Endothelial cell of umbilical vein (primary cell): Measurements from ENCODE around the gene GSE1.

Source experiments
- EZH2 ChIP-seq: IDR thresholded peaks from 2 replicates; pipeline ENCODE4 v1.6.1; 2012; ENCODE audit warnings: borderline replicate concordance, low read depth, mild to moderate bottlenecking, moderate library complexity, low read length, inconsistent platforms; ENCODE audit not compliant: severe bottlenecking
- FOS ChIP-seq: IDR thresholded peaks from 2 replicates; pipeline ENCODE4 v1.6.1; 2011; ENCODE audit warnings: mild to moderate bottlenecking, low read length, moderate library complexity, borderline replicate concordance; ENCODE audit not compliant: insufficient read depth
- GATA2 ChIP-seq: IDR thresholded peaks from 2 replicates; pipeline ENCODE4 v1.7.0; 2011; ENCODE audit warnings: low read depth, mild to moderate bottlenecking, moderate library complexity, mixed read lengths, low read length; ENCODE audit not compliant: insufficient read length, insufficient read depth
- POLR2A ChIP-seq: IDR thresholded peaks from 2 replicates; pipeline ENCODE4 v1.6.1; 2012; ENCODE audit warnings: low read depth, mild to moderate bottlenecking, control low read depth, low read length
- POLR2AphosphoS5 ChIP-seq: IDR thresholded peaks from 2 replicates; pipeline ENCODE4 v1.6.1; 2012; ENCODE audit warnings: low read depth, mild to moderate bottlenecking, control low read depth, low read length, moderate library complexity; ENCODE audit not compliant: insufficient read depth
- TF ChIP-seq, protein P1 (sequence below), 2 donors: IDR thresholded peaks; 1 replicate in 1 of 2; 2 replicates in 1 of 2; pipeline ENCODE4 v1.5.1; 2011; ENCODE audit warnings: low read length in 2 of 2, mild to moderate bottlenecking in 2 of 2, moderate library complexity in 2 of 2, control low read depth in 1 of 2, inconsistent platforms in 1 of 2, low read depth in 1 of 2; ENCODE audit not compliant: insufficient read depth in 1 of 2; ENCODE audit errors: extremely low read depth in 1 of 2
- TF ChIP-seq, protein P2 (sequence below): IDR thresholded peaks from 2 replicates; pipeline ENCODE4 v1.6.1; 2011; ENCODE audit not compliant: insufficient read depth, insufficient read length

DNA sequence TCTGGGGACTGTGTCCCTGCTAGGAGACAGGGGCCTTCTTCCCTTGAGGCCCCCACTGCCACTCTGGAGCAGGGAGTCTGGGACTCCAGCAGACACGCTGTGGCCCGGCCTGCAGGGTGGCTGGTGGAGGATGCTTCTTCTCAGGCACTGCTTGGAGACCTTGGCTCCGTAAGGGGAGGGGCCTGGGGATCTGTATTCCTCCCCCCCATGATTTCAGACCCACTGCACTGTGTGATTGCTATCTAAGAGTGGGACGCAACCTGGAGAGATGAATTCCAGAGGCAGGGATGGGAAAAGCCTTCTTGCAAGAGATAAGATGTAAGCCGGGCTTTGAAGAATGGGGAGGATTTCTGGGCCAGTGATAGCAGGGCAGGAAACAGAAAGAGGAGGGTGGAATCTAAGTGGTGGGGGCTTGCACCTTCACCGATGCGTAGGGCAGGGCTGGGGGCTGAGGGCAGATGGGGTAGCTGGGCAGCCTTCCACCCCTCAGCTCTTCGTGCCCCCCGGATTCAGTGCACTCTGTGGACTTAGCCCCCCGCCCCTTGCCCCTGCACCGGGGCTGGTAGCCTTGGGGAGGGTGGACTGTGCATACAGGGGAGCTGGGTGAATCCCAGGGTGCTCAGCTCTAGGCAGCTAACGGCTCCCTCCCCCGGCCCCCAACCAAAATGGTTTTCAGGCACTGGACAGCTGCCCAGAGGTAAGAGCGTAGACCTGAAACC is 5.2 kb upstream of the GSE1 start:
- TF ChIP-seq, protein P1, sequence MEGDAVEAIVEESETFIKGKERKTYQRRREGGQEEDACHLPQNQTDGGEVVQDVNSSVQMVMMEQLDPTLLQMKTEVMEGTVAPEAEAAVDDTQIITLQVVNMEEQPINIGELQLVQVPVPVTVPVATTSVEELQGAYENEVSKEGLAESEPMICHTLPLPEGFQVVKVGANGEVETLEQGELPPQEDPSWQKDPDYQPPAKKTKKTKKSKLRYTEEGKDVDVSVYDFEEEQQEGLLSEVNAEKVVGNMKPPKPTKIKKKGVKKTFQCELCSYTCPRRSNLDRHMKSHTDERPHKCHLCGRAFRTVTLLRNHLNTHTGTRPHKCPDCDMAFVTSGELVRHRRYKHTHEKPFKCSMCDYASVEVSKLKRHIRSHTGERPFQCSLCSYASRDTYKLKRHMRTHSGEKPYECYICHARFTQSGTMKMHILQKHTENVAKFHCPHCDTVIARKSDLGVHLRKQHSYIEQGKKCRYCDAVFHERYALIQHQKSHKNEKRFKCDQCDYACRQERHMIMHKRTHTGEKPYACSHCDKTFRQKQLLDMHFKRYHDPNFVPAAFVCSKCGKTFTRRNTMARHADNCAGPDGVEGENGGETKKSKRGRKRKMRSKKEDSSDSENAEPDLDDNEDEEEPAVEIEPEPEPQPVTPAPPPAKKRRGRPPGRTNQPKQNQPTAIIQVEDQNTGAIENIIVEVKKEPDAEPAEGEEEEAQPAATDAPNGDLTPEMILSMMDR (IDR thresholded peaks at IDR 0.05; ENCODE audit: extremely low read depth in 1 of 2, insufficient read depth in 1 of 2, low read depth in 1 of 2, low read length in 2 of 2), result no peak
- no peak for TF ChIP-seq EZH2
- no peak for TF ChIP-seq POLR2A
- no peak for TF ChIP-seq GATA2
- TF ChIP-seq POLR2AphosphoS5, result no peak
- TF ChIP-seq, protein P2, sequence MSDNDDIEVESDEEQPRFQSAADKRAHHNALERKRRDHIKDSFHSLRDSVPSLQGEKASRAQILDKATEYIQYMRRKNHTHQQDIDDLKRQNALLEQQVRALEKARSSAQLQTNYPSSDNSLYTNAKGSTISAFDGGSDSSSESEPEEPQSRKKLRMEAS, result no peak
- TF ChIP-seq FOS, result no peak
